HG03103 (cell line): ENCODE results near the gene SMAD6.

ENCODE experiments used
- ATAC-seq: cut with Tn5 transposase; IDR thresholded peaks from one replicate; pipeline ENCODE4 v1.9.1; 2021; ENCODE audit warnings: low read depth; ENCODE audit not compliant: unreplicated experiment

The SMAD6 gene

DNA sequence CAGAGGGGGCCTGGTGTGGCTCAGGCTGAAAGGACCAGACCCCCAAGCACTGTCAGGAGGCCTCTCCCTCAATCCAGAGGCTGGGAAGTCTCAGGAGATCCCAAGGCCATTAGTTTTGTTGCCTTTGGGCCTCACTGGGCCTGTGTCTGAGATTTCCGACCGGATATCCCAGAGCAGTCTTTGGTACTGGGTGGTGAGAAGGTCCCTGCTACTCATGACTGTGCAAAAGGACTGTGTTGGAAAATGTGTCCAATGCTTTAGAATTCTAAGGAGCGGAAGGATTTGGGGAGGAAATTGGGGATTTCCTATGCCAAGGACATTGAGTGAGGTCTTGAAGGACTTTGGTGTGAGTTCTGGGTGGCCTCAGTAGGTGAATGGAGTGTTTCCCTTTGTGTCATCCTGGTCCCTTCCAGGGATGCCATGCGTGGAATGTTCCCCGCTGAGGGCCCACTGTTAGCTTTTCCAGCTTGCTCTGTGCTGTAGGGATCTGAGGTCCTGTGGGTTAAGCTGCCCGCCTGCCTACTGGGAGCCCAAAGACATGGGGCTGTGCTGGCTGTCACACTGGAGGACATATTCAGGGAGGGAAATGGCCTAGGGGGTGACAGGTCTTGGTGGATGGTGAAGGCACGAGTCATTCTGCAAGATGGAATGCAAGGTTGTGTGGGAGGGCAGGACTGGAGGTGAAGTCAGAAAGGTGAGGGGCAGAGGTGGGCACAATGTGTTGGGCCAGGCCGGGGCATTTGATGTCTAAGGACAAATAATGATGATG, 16.4 kb downstream of the SMAD6 start:
- no peak for ATAC-seq

DNA sequence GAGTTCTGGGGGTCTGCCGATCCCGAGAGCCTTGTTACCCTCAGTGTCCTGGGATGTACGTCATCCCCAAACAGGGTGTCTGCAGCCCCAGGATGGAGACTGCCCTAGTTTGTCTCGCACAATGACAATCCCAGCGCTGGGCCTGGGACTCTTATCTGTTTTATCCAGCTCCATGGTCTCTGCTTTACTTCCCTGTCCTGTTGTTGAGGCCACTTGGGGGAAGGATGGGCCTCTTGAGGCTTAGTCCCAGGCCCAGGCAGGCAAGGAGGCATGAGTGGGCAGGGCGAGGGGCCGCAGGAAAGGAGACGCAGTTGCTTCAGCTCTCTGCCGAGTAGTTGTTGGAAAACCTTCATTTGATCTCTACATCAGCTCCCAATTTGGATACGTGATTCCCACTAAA, 17.4 kb downstream of the SMAD6 start:
- no peak for ATAC-seq

GRCh38 chr15:66720206-66721010, 18.4 kb downstream of the SMAD6 start:
- ATAC-seq, result no peak

DNA sequence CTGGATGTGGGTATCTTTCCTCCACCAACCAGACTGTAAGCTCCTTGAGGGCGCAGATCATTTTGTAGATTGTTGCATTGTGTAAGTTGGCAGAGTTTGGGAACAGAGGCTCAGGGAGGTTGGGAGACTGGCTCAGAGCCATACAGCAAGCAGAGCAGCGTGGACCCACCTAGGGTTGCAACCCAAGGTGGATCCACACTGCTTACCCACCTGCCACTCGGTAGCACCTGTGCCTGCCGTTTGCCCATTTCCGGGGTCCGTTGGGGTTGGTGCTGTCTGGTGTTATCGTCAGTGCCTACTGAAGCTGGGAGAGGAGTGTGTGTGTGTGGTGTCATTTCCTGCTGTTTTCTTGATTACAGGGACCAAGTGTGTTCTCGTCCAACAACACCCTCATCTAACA, 19.0 kb downstream of the SMAD6 start:
- ATAC-seq, result no peak

GRCh38 chr15:66721501-66721937, 19.5 kb downstream of the SMAD6 start:
- no peak for ATAC-seq

GRCh38 chr15:66721954-66722353, 19.9 kb downstream of the SMAD6 start:
- ATAC-seq, result no peak

DNA sequence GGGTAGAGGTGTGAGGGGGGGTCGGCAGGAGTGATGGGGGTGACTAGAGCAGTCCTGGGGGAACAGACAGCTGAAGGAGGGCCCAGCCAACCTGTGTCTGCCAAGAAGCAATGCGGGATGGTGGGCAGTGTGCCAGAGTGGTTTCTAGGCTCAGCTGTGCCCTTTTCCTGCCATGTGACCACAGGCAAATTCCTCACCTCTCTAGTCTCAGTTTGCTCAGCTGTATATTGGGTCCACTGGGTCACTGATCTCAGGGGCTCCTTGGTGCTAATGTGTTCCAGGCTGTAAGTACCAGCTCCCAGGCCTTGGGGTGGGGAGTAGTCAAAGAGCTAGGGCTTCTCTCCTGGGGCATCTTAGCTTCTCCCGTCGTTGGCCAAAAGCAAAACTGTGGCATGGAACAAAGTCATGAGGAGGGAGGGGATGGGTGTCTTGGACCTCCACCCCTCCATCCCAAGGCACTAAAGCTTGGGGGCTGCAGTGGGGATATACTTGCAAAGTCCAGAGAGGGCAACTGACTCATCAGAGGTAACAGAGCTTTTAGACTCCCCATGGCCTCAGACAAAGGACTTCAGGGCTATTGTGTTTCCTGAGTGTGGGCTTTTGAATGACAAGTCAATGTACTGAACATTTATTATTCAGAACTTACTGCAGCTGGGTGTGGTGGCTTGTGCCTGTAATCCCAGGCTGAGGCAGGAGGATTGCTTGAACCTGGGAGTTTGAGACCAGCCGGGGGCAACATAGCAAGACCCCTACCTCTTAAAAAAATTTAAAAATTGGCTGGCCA, 20.9 kb downstream of the SMAD6 start:
- no peak for ATAC-seq

- ATAC-seq, result no peak
Observed at GRCh38 chr15:66723826-66724731, 22.0 kb downstream of the SMAD6 start.

- ATAC-seq, result no peak
Observed at GRCh38 chr15:66724732-66725463, 22.9 kb downstream of the SMAD6 start.

DNA sequence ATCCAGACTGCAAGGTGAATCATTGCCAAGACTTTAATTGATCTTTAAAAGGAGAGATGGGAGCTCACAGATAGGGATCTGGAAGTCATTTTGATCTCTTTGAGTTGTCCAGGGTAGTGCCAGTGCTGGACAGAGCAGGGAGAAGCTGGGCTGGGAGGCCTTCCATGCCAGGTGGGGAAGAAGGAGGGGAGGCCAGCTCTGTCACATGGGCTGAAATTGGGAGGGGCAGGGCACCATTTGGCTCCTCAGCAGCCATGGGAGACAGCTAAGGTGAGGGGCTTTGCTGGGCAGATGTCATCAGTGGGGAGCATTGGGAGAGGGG, 23.4 kb downstream of the SMAD6 start:
- no peak for ATAC-seq

GRCh38 chr15:66726386-66726785, 24.4 kb downstream of the SMAD6 start:
- no peak for ATAC-seq

DNA sequence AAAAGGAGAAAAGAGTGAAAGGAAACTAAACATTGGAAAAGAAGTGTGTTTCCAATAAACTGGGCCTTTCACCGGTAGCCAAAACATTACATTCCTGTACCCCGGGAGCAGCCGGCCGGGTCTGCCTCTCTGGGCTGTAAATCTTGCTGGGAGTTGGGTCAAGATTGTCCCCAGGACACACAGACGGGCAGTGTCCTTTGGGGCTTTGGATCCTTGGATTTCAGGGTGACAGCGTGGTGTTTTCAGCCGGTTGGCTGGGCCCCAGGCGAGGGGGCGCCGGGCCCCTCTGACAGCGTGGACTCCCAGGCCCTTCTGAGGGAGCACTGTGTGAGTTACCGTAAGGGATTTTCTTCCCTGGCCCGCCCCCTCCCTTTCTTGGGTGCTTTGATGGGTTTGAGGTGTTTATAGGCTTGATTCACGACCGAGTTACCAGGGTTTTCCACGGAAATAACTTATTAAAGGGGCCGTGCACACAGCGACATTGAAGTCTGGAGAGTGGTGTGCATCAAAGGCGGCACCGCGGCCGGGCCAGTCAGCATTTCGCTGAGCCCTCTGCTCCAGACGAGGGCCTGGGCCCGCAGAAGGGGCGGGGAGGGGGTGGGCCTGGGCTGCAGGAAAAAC, 27.4 kb downstream of the SMAD6 start:
- ATAC-seq, result no peak

DNA sequence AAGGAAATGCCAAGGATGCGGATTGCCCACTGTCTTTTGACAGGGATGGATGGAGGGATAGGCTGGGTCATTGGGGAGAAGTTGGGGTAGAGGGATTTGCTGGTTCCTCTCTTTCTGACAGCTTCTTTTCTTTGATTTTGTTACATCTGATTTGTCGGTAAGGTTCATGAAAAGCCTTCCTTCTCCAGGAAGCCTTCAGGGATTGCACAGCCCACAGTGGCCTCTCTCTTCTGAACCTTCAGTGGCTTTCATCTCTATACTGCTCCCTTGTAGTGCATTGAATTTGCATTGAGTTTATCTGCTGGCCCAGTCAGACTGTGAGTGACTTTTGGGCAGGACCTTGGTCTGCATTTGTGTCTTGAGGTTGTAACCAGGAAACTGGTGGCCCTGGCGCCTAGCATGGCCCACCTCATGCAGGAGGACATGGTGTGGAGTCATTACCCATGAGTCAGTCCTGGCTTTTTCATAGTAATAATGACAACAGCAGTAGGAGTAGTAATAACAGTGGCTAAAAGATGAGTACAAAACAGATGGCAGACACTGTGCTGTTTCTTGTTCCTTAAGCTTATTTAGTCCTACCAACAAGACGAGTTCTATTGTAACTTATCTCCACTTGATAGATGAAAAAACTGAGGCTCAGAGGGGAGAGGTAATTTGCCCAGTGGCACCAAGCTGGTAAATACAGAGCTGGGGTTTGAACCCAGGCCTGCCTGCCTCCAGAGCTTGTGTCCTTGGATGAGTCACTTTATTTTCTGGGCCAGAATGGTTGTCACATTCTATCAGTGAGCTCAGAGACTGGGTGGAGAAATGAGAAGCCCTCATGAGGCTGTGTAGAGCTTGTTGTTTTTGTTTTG, 28.4 kb downstream of the SMAD6 start:
- no peak for ATAC-seq

DNA sequence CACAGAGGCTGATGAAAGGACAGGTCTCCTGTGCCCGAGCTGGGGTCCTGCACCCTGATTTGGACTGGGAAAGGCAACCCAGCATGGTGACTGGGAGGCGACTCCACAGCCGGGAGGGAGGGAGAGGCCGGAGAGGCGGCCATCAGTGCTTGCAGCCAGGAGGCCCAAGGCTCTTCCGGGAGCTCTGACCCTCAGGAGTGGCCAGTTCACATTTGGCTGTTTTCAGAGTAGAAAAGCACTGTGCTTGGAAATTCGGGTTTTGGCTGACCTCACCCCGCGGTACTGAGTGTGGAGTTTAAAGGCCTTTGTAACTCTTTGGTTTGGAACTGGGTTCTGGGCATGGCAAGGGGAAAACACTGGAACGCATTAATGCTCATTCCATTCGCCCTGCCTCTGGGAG, 31.9 kb downstream of the SMAD6 start:
- ATAC-seq, result no peak

GRCh38 chr15:66734961-66735908, 33.2 kb downstream of the SMAD6 start:
- ATAC-seq, result no peak

GRCh38 chr15:66735909-66736305, 33.9 kb downstream of the SMAD6 start:
- ATAC-seq, result no peak
